HEK293 (cell line): ENCODE data around the gene RGS9.

Experiments used
- CTCF ChIP-seq: fragments of 450-650 bp; formaldehyde crosslinking; IDR thresholded peaks from 2 replicates; pipeline ENCODE4 v1.5.1; 2016; ENCODE audit warnings: missing biosample characterization, missing genetic modification characterization
- EGR2 ChIP-seq: fragments of 450-650 bp; formaldehyde crosslinking; IDR thresholded peaks from 2 replicates; pipeline ENCODE4 v1.5.1; 2016; ENCODE audit warnings: low read depth, missing biosample characterization, missing genetic modification characterization
- GLIS1 ChIP-seq: fragments of 450-650 bp; formaldehyde crosslinking; IDR thresholded peaks from 2 replicates; pipeline ENCODE4 v1.5.1; 2016; ENCODE audit warnings: missing biosample characterization, missing genetic modification characterization
- PATZ1 ChIP-seq: fragments of 450-650 bp; formaldehyde crosslinking; IDR thresholded peaks from 2 replicates; pipeline ENCODE4 v1.5.1; 2016; ENCODE audit warnings: missing biosample characterization, missing genetic modification characterization
- PRDM4 ChIP-seq: fragments of 450-650 bp; formaldehyde crosslinking; IDR thresholded peaks from 2 replicates; pipeline ENCODE4 v1.5.1; 2017; ENCODE audit warnings: missing biosample characterization, missing genetic modification characterization
- ZBTB8A ChIP-seq: fragments of 450-650 bp; formaldehyde crosslinking; IDR thresholded peaks from 2 replicates; pipeline ENCODE4 v1.5.1; 2016; ENCODE audit warnings: missing biosample characterization, missing genetic modification characterization
- ZNF138 ChIP-seq: fragments of 450-650 bp; formaldehyde crosslinking; IDR thresholded peaks from 2 replicates; pipeline ENCODE4 v1.5.1; 2016; ENCODE audit warnings: missing biosample characterization, missing genetic modification characterization, borderline replicate concordance
- ZNF548 ChIP-seq: fragments of 450-650 bp; formaldehyde crosslinking; IDR thresholded peaks from 2 replicates; pipeline ENCODE4 v1.5.1; 2016; ENCODE audit warnings: missing biosample characterization, missing genetic modification characterization
- ZNF792 ChIP-seq: fragments of 450-650 bp; formaldehyde crosslinking; IDR thresholded peaks from 2 replicates; pipeline ENCODE4 v1.5.1; 2016; ENCODE audit warnings: missing biosample characterization, missing genetic modification characterization
- TF ChIP-seq, protein P1 (sequence below): fragments of 450-650 bp; formaldehyde crosslinking; IDR thresholded peaks from 2 replicates; pipeline ENCODE4 v1.5.1; 2016; ENCODE audit warnings: missing biosample characterization, missing genetic modification characterization, low read depth

- TF ChIP-seq, protein P1, sequence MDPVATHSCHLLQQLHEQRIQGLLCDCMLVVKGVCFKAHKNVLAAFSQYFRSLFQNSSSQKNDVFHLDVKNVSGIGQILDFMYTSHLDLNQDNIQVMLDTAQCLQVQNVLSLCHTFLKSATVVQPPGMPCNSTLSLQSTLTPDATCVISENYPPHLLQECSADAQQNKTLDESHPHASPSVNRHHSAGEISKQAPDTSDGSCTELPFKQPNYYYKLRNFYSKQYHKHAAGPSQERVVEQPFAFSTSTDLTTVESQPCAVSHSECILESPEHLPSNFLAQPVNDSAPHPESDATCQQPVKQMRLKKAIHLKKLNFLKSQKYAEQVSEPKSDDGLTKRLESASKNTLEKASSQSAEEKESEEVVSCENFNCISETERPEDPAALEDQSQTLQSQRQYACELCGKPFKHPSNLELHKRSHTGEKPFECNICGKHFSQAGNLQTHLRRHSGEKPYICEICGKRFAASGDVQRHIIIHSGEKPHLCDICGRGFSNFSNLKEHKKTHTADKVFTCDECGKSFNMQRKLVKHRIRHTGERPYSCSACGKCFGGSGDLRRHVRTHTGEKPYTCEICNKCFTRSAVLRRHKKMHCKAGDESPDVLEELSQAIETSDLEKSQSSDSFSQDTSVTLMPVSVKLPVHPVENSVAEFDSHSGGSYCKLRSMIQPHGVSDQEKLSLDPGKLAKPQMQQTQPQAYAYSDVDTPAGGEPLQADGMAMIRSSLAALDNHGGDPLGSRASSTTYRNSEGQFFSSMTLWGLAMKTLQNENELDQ (tag by site-specific recombination) = no peak
- no peak for TF ChIP-seq ZNF548 (tag by site-specific recombination)
- no peak for TF ChIP-seq CTCF (tag by site-specific recombination)
- TF ChIP-seq ZNF138 (tag by site-specific recombination) = no peak
- TF ChIP-seq PRDM4 (tag by site-specific recombination) = no peak
- TF ChIP-seq ZBTB8A = no peak
- no peak for TF ChIP-seq GLIS1 (tag by site-specific recombination)
- no peak for TF ChIP-seq EGR2 (tag by site-specific recombination)
- TF ChIP-seq PATZ1 (tag by site-specific recombination) = no peak
- no peak for TF ChIP-seq ZNF792
Observed at GRCh38 chr17:65235284-65235683, 98.1 kb downstream of the RGS9 start.
